ENCODE measurements around the gene ZNF576. TPM values are rescaled to one million over a fixed set of nuclear protein-coding genes. Genes with fewer than 3 reads are reported as not detected.
"Not testable (repeated sequence)": the region's sequence is repeated elsewhere in the genome, so short reads cannot be mapped to it uniquely, and the experiment has no call there.

ZNF576 gene
- total and polyA plus RNA-seq, 2 of the 13 experiments (the other 11 are each of a cell fraction or from before 2014, with no cell fraction given): 7.2 to 9.6 TPM

DNA sequence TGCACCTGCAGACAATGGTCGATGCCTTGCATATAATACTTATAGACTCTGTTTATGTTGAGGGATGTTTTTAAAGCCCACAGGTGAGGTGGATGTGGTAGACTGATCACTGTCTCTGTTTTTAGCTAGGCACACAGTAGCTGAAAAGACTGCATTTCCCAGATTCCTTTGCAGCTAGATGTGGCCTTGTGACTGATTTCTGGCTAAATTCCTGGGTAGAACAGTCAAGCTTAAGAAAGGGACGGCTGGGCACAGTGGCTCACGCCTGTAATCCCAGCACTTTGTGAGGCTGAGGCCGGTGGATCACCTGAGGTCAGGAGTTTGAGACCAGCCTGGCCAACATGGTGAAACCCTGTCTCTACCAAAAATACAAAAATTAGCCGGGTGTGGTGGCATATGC, 3.9 kb downstream of the ZNF576 start:
- POLR2A ChIA-PET; intact Hi-C loops (cut with micrococcal nuclease; ENCODE audit: unreplicated experiment): not testable (repeated sequence)

DNA sequence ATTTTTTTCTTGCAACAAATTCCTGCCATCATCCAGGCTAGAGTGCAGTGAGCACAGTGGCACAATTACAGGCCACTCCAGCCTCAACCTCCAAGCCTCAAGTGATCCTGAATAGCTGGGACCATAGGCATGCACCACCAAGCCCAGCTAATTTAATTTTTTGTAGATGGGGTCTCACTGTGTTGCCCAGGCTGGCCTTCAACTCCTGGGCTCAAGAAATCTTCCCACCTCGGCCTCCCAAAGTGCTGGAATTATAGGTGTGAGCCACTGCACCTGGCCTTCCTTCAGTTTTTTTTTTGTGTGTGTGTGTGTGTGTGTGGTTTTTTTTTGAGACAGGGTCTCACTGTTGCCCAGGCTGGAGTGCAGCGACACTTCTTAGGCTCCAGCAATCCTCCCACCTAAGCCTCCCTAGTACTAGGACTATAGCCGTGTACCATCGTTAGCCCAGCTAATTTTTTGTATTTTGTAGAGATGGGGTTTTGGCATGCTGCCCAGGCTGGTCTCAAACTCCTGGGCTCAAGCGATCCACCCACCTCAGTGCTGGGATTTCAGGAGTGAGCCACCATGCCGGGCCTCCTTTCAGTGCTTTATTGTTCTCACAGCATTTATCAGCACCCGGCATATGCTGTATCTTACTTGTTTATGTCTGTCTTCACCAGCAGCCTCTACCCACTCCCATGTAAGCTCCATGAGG, 9.6 kb downstream of the ZNF576 start:
- H2AFZ ChIP-seq (ENCODE audit: low read length): no peak overlapping the region
- CTCF ChIA-PET (ENCODE audit: low intra/inter-chr PET ratio, low total read pairs): no interaction called here
- FAIRE-seq: no peak

More for the DNA sequence above, 3.9 kb downstream of the ZNF576 start:
- DNase-seq (ENCODE audit: low spot score); H3K9ac ChIP-seq (ENCODE audit: insufficient read depth, low read depth, low read length); H3K9me3 ChIP-seq (ENCODE audit: low read length); ATAC-seq; H3K27me3 ChIP-seq (ENCODE audit: control insufficient read depth in 1 of 2, insufficient read depth in 2 of 2, low read length in 2 of 2); H3K4me3 ChIP-seq (replicated peaks in 1 of 3; ENCODE audit: insufficient read depth in 1 of 3, low read depth in 2 of 3, low read length in 3 of 3); H4K20me1 ChIP-seq (ENCODE audit: insufficient read depth, low read length); H2AFZ ChIP-seq (ENCODE audit: low read length); BruUV-seq (replicated peaks); in situ Hi-C loops (cut with HindIII; ENCODE audit: extremely low pct_ligation_motif_present, low pct_unique_long_range_greater_than_20kb); CTCF ChIA-PET (ENCODE audit: low intra/inter-chr PET ratio, low total read pairs); FAIRE-seq; H3K27ac ChIP-seq (ENCODE audit: extremely low read length, insufficient read depth, low read length); H3K4me2 ChIP-seq (ENCODE audit: low read depth, low read length): not testable (repeated sequence)
- 94% methylated on average over 4 of the region's 5 CpGs for WGBS (ENCODE audit: low lambda C conversion rate)
- peaks cover 11% of the 10 kb centered on the region for H3K4me1 ChIP-seq (ENCODE audit: insufficient read depth, low read length)
- H3K36me3 ChIP-seq (replicated peaks in 1 of 2; ENCODE audit: control insufficient read depth in 1 of 2, insufficient read depth in 2 of 2, low read length in 2 of 2): peaks cover 5 to 28% of the 10 kb centered on the region in 2 experiments; a peak in 3 of 5 replicates
- H3K79me2 ChIP-seq (ENCODE audit: insufficient read depth, low read length): peaks cover 20% of the 10 kb centered on the region

More for the DNA sequence above, 9.6 kb downstream of the ZNF576 start:
- H3K27me3 ChIP-seq (ENCODE audit: control insufficient read depth in 1 of 2, insufficient read depth in 2 of 2, low read length in 2 of 2): no peaks in the 10 kb centered on the region
- intact Hi-C loops (cut with micrococcal nuclease; ENCODE audit: unreplicated experiment): no loop called here
- in situ Hi-C loops (cut with HindIII; ENCODE audit: extremely low pct_ligation_motif_present, low pct_unique_long_range_greater_than_20kb): no loop called here
- H3K4me1 ChIP-seq (ENCODE audit: insufficient read depth, low read length): no peaks in the 10 kb centered on the region
- WGBS (ENCODE audit: low lambda C conversion rate): 82% methylated on average over 7 of the region's 7 CpGs
- DNase-seq (ENCODE audit: low spot score): no peak
- H3K4me2 ChIP-seq (ENCODE audit: low read depth, low read length): no peak overlapping the region
- TF ChIP-seq, protein P1, sequence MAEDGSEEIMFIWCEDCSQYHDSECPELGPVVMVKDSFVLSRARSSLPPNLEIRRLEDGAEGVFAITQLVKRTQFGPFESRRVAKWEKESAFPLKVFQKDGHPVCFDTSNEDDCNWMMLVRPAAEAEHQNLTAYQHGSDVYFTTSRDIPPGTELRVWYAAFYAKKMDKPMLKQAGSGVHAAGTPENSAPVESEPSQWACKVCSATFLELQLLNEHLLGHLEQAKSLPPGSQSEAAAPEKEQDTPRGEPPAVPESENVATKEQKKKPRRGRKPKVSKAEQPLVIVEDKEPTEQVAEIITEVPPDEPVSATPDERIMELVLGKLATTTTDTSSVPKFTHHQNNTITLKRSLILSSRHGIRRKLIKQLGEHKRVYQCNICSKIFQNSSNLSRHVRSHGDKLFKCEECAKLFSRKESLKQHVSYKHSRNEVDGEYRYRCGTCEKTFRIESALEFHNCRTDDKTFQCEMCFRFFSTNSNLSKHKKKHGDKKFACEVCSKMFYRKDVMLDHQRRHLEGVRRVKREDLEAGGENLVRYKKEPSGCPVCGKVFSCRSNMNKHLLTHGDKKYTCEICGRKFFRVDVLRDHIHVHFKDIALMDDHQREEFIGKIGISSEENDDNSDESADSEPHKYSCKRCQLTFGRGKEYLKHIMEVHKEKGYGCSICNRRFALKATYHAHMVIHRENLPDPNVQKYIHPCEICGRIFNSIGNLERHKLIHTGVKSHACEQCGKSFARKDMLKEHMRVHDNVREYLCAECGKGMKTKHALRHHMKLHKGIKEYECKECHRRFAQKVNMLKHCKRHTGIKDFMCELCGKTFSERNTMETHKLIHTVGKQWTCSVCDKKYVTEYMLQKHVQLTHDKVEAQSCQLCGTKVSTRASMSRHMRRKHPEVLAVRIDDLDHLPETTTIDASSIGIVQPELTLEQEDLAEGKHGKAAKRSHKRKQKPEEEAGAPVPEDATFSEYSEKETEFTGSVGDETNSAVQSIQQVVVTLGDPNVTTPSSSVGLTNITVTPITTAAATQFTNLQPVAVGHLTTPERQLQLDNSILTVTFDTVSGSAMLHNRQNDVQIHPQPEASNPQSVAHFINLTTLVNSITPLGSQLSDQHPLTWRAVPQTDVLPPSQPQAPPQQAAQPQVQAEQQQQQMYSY (CRISPR knock-in tag; IDR thresholded peaks at IDR 0.05): no peak
- no peak for TF ChIP-seq ZNF766 (CRISPR knock-in tag; IDR thresholded peaks at IDR 0.05; ENCODE audit: borderline replicate concordance)
- TF ChIP-seq, protein P2, sequence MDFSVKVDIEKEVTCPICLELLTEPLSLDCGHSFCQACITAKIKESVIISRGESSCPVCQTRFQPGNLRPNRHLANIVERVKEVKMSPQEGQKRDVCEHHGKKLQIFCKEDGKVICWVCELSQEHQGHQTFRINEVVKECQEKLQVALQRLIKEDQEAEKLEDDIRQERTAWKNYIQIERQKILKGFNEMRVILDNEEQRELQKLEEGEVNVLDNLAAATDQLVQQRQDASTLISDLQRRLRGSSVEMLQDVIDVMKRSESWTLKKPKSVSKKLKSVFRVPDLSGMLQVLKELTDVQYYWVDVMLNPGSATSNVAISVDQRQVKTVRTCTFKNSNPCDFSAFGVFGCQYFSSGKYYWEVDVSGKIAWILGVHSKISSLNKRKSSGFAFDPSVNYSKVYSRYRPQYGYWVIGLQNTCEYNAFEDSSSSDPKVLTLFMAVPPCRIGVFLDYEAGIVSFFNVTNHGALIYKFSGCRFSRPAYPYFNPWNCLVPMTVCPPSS (IDR thresholded peaks at IDR 0.05): no peak
- TF ChIP-seq RORA (CRISPR knock-in tag; IDR thresholded peaks at IDR 0.05): no peak
- no peaks in the 10 kb centered on the region for H4K20me1 ChIP-seq (ENCODE audit: insufficient read depth, low read length)
- H3K79me2 ChIP-seq (ENCODE audit: insufficient read depth, low read length): no peaks in the 10 kb centered on the region
- H3K4me3 ChIP-seq (replicated peaks in 1 of 3; ENCODE audit: insufficient read depth in 1 of 3, low read depth in 2 of 3, low read length in 3 of 3): no peak overlapping the region
- ATAC-seq: no peak
- no peaks in the 10 kb centered on the region for H3K9me3 ChIP-seq (ENCODE audit: low read length)
- H3K27ac ChIP-seq (ENCODE audit: extremely low read length, insufficient read depth, low read length): no peak overlapping the region
- POLR2A ChIA-PET: interaction anchor here (0.6 to 1.1 kb wide), 3 partner anchors 9 to 12 kb away, joined by 3 read pairs; partner anchors contain the start of genes IRGQ and ZNF576
- no TSS peak for BruUV-seq (replicated peaks)
- peaks cover 11 to 16% of the 10 kb centered on the region in 2 experiments; a peak in 4 of 5 replicates for H3K36me3 ChIP-seq (replicated peaks in 1 of 2; ENCODE audit: control insufficient read depth in 1 of 2, insufficient read depth in 2 of 2, low read length in 2 of 2)
- no peak overlapping the region for H3K9ac ChIP-seq (ENCODE audit: insufficient read depth, low read depth, low read length)
